Skeletal muscle tissue (tissue), 2 donors: ENCODE results near the gene ZBTB12. TPM values are rescaled to one million over a fixed set of nuclear protein-coding genes. Genes with fewer than 3 reads are reported as not detected.

Experiments
- small RNA-seq: library from RNA; depleted of rRNA; stranded (forward); fragments of <200 nt; gene quantifications from one replicate; pipeline ENCODE3, GENCODE V24; 2014
- total RNA-seq: library from RNA; depleted of rRNA; stranded (reverse); fragments of >200 nt; gene quantifications from one replicate; pipeline ENCODE4 v1.2.3, GENCODE V29; 2014

The ZBTB12 gene
- total RNA-seq, 1 donor from 2014 or later: 6.3 TPM

Small RNA genes within 50 kb of the gene (small RNA-seq; reads per million reads assigned to genes)
- not detected for gene AL645922.1

Other genes with a start within 250 kb of the ZBTB12 start
- gene BAG6, start 249.4 kb downstream of the ZBTB12 start, total RNA-seq: 118 TPM
- 1.0 TPM for gene APOM, start 246.2 kb downstream of the ZBTB12 start, total RNA-seq
- 18.3 TPM for gene C6orf47, start 241.3 kb downstream of the ZBTB12 start, total RNA-seq
- gene GPANK1, start 237.1 kb downstream of the ZBTB12 start, total RNA-seq: 16.2 TPM
- 68.4 TPM for gene CSNK2B, start 236.0 kb downstream of the ZBTB12 start, total RNA-seq
- 2.6 TPM for gene LY6G5B, start 232.1 kb downstream of the ZBTB12 start, total RNA-seq
- gene LY6G5C, start 221.0 kb downstream of the ZBTB12 start, total RNA-seq: not detected
- gene ABHD16A, start 198.8 kb downstream of the ZBTB12 start, total RNA-seq: 50.1 TPM
- not detected for gene LY6G6F, start 195.2 kb downstream of the ZBTB12 start, total RNA-seq
- gene LY6G6D, start 186.7 kb downstream of the ZBTB12 start, total RNA-seq: not detected
- not detected for gene LY6G6C, start 180.3 kb downstream of the ZBTB12 start, total RNA-seq
- gene MPIG6B, start 178.7 kb downstream of the ZBTB12 start, total RNA-seq: 0.52 TPM
- 73.1 TPM for gene DDAH2, start 172.8 kb downstream of the ZBTB12 start, total RNA-seq
- 152 TPM for gene CLIC1, start 165.6 kb downstream of the ZBTB12 start, total RNA-seq
- gene MSH5, start 162.1 kb downstream of the ZBTB12 start, total RNA-seq: 3.1 TPM
- gene SAPCD1, start 139.4 kb downstream of the ZBTB12 start, total RNA-seq: 1.0 TPM
- 1.0 TPM for gene VWA7, start 124.8 kb downstream of the ZBTB12 start, total RNA-seq
- gene VARS1, start 106.3 kb downstream of the ZBTB12 start, total RNA-seq: 42.3 TPM
- 45.9 TPM for gene LSM2, start 95.1 kb downstream of the ZBTB12 start, total RNA-seq
- gene HSPA1L, start 86.8 kb downstream of the ZBTB12 start, total RNA-seq: 5.2 TPM
- 133 TPM for gene HSPA1A, start 86.5 kb downstream of the ZBTB12 start, total RNA-seq
- 117 TPM for gene HSPA1B, start 74.3 kb downstream of the ZBTB12 start, total RNA-seq
- 23.0 TPM for gene NEU1, start 39.3 kb downstream of the ZBTB12 start, total RNA-seq
- 0.52 TPM for gene SLC44A4, start 23.1 kb downstream of the ZBTB12 start, total RNA-seq
- 24.0 TPM for gene EHMT2, start 4.4 kb downstream of the ZBTB12 start, total RNA-seq
- gene C2, start 25.6 kb upstream of the ZBTB12 start, total RNA-seq: 8.4 TPM
- gene CFB, start 44.0 kb upstream of the ZBTB12 start, total RNA-seq: 3.7 TPM
- gene NELFE, start 56.9 kb upstream of the ZBTB12 start, total RNA-seq: 61.6 TPM
- gene SKIC2, start 57.1 kb upstream of the ZBTB12 start, total RNA-seq: 25.1 TPM
- 4.7 TPM for gene DXO, start 70.1 kb upstream of the ZBTB12 start, total RNA-seq
- 14.1 TPM for gene C4A, start 80.0 kb upstream of the ZBTB12 start, total RNA-seq
- 18.3 TPM for gene C4B, start 112.7 kb upstream of the ZBTB12 start, total RNA-seq
- not detected for gene CYP21A2, start 136.3 kb upstream of the ZBTB12 start, total RNA-seq
- 130 TPM for gene TNXB, start 207.3 kb upstream of the ZBTB12 start, total RNA-seq
- 14.1 TPM for gene ATF6B, start 226.2 kb upstream of the ZBTB12 start, total RNA-seq
- 5.7 TPM for gene FKBPL, start 228.2 kb upstream of the ZBTB12 start, total RNA-seq
- not detected for gene PRRT1, start 249.9 kb upstream of the ZBTB12 start, total RNA-seq